SK-N-SH (cell line): ENCODE measurements around the gene FARSB. TPM values are rescaled to one million over a fixed set of nuclear protein-coding genes. Genes with fewer than 3 reads are reported as not detected.

ENCODE experiments used
- CTCF ChIA-PET: fragments of 300-600, 350-600 bp; formaldehyde crosslinking; extraction: SDS; loops from one replicate; lab custom pipeline; 2021; lab: Yijun Ruan, JAX
- POLR2A ChIA-PET: fragments of 350-600 bp; sonication (Branson Sonifier 250); formaldehyde crosslinking; extraction: SDS; loops from one replicate; lab custom pipeline; 2020; ENCODE audit warnings: antibody characterized with exemption, inconsistent platforms; lab: Yijun Ruan, JAX
- DNase-seq: peaks from one replicate; pipeline ENCODE4 v3.0.0; 2012
- H2AFZ ChIP-seq: fragments of 200-600 bp; sonication (generic); 2 replicates; pipeline ENCODE4 v1.8.1; 2016; ENCODE audit warnings: antibody characterized with exemption, mild to moderate bottlenecking, low read depth
- H3F3A ChIP-seq: fragments of 200-600 bp; sonication (generic); replicated peaks from 2 replicates; pipeline ENCODE3; 2016; ENCODE audit warnings: antibody characterized with exemption, mild to moderate bottlenecking; ENCODE audit not compliant: insufficient read depth
- H3K27ac ChIP-seq, 2 experiments: fragments of 200-500 bp in 1 of 2; fragments of 200-600 bp in 1 of 2; sonication (Bioruptor generic) in 1 of 2; sonication (generic), shearing (Covaris generic) in 1 of 2; 2 replicates each; pipeline versions ENCODE4 v1.5.1 to v1.6.1; 2014 to 2016; ENCODE audit warnings: low read depth in 2 of 2, inconsistent platforms in 1 of 2, low read length in 1 of 2, mild to moderate bottlenecking in 1 of 2, mixed read lengths in 1 of 2
- H3K27me3 ChIP-seq: fragments of 200-600 bp; sonication (generic), shearing (Covaris generic); 2 replicates; pipeline ENCODE4 v1.6.1; 2016; ENCODE audit warnings: mixed run types; ENCODE audit not compliant: insufficient read depth
- H3K36me3 ChIP-seq, 2 experiments: fragments of 200-500 bp in 1 of 2; fragments of 200-600 bp in 1 of 2; sonication (Bioruptor generic) in 1 of 2; sonication (generic) in 1 of 2; replicated peaks in 1 of 2; 2 replicates each; pipeline versions ENCODE3 to v1.5.1; 2014 to 2016; ENCODE audit warnings: low read length in 1 of 2, mild to moderate bottlenecking in 1 of 2; ENCODE audit not compliant: insufficient read depth in 2 of 2, control insufficient read depth in 1 of 2
- H3K4me1 ChIP-seq, 2 experiments: fragments of 200-500 bp in 1 of 2; fragments of 200-600 bp in 1 of 2; sonication (Bioruptor generic) in 1 of 2; sonication (generic), shearing (Covaris generic) in 1 of 2; 2 replicates each; pipeline versions ENCODE4 v1.5.1 to v1.6.1; 2014 to 2016; ENCODE audit warnings: low read depth in 1 of 2, low read length in 1 of 2, mixed run types in 1 of 2; ENCODE audit not compliant: insufficient read depth in 2 of 2, control insufficient read depth in 1 of 2
- H3K4me2 ChIP-seq: fragments of 200-600 bp; sonication (generic), shearing (Covaris generic); 2 replicates; pipeline ENCODE4 v1.6.1; 2017; ENCODE audit warnings: mixed run types
- H3K4me3 ChIP-seq, 2 experiments: fragments of 200-500 bp in 1 of 2; fragments of 200-600 bp in 1 of 2; sonication (Bioruptor generic) in 1 of 2; sonication (generic), shearing (Covaris generic) in 1 of 2; 2 replicates each; pipeline versions ENCODE4 v1.5.1 to v1.8.1; 2014 to 2016; ENCODE audit warnings: low read depth in 2 of 2, inconsistent platforms in 1 of 2, low read length in 1 of 2, mild to moderate bottlenecking in 1 of 2, mixed read lengths in 1 of 2, moderate library complexity in 1 of 2
- H3K79me2 ChIP-seq: fragments of 200-600 bp; sonication (generic); 2 replicates; pipeline ENCODE4 v1.8.1; 2017; ENCODE audit warnings: mild to moderate bottlenecking; ENCODE audit not compliant: insufficient read depth
- H3K9ac ChIP-seq: fragments of 200-600 bp; sonication (generic); 2 replicates; pipeline ENCODE4 v1.6.1; 2017; ENCODE audit warnings: mixed run types
- H3K9me2 ChIP-seq: fragments of 200-600 bp; sonication (generic); 2 replicates; pipeline ENCODE4 v1.6.1; 2017; ENCODE audit warnings: mixed run types
- H3K9me3 ChIP-seq: fragments of 200-600 bp; sonication (generic); 2 replicates; pipeline ENCODE4 v1.6.1; 2017; ENCODE audit warnings: mixed run types, mild to moderate bottlenecking, moderate library complexity
- H4K20me1 ChIP-seq: fragments of 200-600 bp; sonication (generic); 2 replicates; pipeline ENCODE4 v1.6.1; 2017; ENCODE audit warnings: mild to moderate bottlenecking, mixed run types; ENCODE audit not compliant: insufficient read depth
- CHD2 ChIP-seq: fragments of 150-350 bp; IDR thresholded peaks from 2 replicates; pipeline ENCODE4 v1.6.1; 2018; ENCODE audit warnings: low read length; ENCODE audit not compliant: partially characterized antibody
- CTCF ChIP-seq: fragments of 200-600 bp; sonication (generic); IDR thresholded peaks from 2 replicates; pipeline ENCODE4 v1.6.1; 2017; ENCODE audit warnings: antibody characterized with exemption, mild to moderate bottlenecking, moderate library complexity
- ELF1 ChIP-seq: IDR thresholded peaks from 2 replicates; pipeline ENCODE4 v1.4.0; 2012
- EP300 ChIP-seq, 2 experiments: IDR thresholded peaks; 2 replicates each; pipeline versions ENCODE4 v1.4.0 to v1.6.1; 2012; ENCODE audit warnings: borderline replicate concordance in 1 of 2, low read depth in 1 of 2, low read length in 1 of 2
- JUND ChIP-seq: IDR thresholded peaks from 2 replicates; pipeline ENCODE4 v1.4.0; 2012
- MXI1 ChIP-seq: IDR thresholded peaks from 2 replicates; pipeline ENCODE4 v1.6.1; 2012; ENCODE audit warnings: mild to moderate bottlenecking, low read depth, low read length, improper control_type of control experiment
- NFIC ChIP-seq: IDR thresholded peaks from 2 replicates; pipeline ENCODE4 v1.4.0; 2012; ENCODE audit warnings: borderline replicate concordance
- NRF1 ChIP-seq: IDR thresholded peaks from 2 replicates; pipeline ENCODE4 v1.6.1; 2012; ENCODE audit warnings: low read depth, mild to moderate bottlenecking, low read length
- PBX3 ChIP-seq: IDR thresholded peaks from 2 replicates; pipeline ENCODE4; 2012
- RCOR1 ChIP-seq: fragments of 150-350 bp; IDR thresholded peaks from 2 replicates; pipeline ENCODE4 v1.6.1; 2017; ENCODE audit warnings: antibody characterized with exemption, low read length
- RXRA ChIP-seq: IDR thresholded peaks from 2 replicates; pipeline ENCODE4 v1.4.0; 2012; ENCODE audit warnings: low read depth, mild to moderate bottlenecking, borderline replicate concordance
- SMC3 ChIP-seq: IDR thresholded peaks from 2 replicates; pipeline ENCODE4 v1.6.1; 2012; ENCODE audit warnings: low read depth, low read length, improper control_type of control experiment
- TEAD4 ChIP-seq: IDR thresholded peaks from 2 replicates; pipeline ENCODE4 v1.4.0; 2012; ENCODE audit warnings: mild to moderate bottlenecking, borderline replicate concordance; ENCODE audit not compliant: insufficient read depth
- USF2 ChIP-seq: fragments of 150-350 bp; IDR thresholded peaks from 2 replicates; pipeline ENCODE4 v1.6.1; 2017; ENCODE audit warnings: antibody characterized with exemption, low read length, low read depth, borderline replicate concordance
- WGBS: methylation state at CpG from one replicate; pipeline ENCODE4 v1.1.6; 2017; ENCODE audit warnings: low lambda C conversion rate; 5-methylcytosine and 5-hydroxymethylcytosine counted together
- polyA plus RNA-seq, 3 experiments: library from polyadenylated mRNA; depleted of rRNA; stranded (reverse); fragments of >200 nt; gene quantifications; 2 replicates each; pipeline ENCODE4 v1.2.3, GENCODE V29; 2012

Gene FARSB
- polyA plus RNA-seq, 1 of the 3 experiments (the other 2 are of a cell fraction) = 15.4 TPM

- Histone ChIP-seq H3K27me3 (no peaks in the 10 kb centered on the region; the same call in 1 of the 2 replicates), H3F3A (no peaks in the 10 kb centered on the region), H3K36me3 (no peaks in the 10 kb centered on the region), H2AFZ (no peak overlapping the region), H3K4me3 (no peak overlapping the region), H3K27ac (no peak overlapping the region), H3K79me2 (no peaks in the 10 kb centered on the region), H4K20me1 (no peaks in the 10 kb centered on the region), H3K9me3 (no peaks in the 10 kb centered on the region), H3K4me1 (no peaks in the 10 kb centered on the region), H3K9me2 (no peaks in the 10 kb centered on the region), H3K9ac (no peak overlapping the region), H3K4me2 (no peak overlapping the region)
- DNase-seq = no peak
- POLR2A ChIA-PET = no interaction called here
- WGBS = 7% methylated on average over 1 of the region's 1 CpG
- TF ChIP-seq CTCF = no peak
- TF ChIP-seq RCOR1 = no peak
- no peak for TF ChIP-seq SMC3
- TF ChIP-seq ELF1 = no peak
- TF ChIP-seq NFIC = no peak
- TF ChIP-seq CHD2 = no peak
- no peak for TF ChIP-seq PBX3
- CTCF ChIA-PET = interaction anchor here (0.7 to 1.2 kb wide), 3 partner anchors 10 to 227 kb away, joined by 3 to 4 read pairs (median 3); no protein-coding TSS in a partner anchor
Measured at GRCh38 chr2:222544661-222545060, 111.2 kb downstream of the FARSB start.

GRCh38 chr2:222538535-222538934, 117.4 kb downstream of the FARSB start:
- Histone ChIP-seq H2AFZ (no peak overlapping the region), H3F3A (no peaks in the 10 kb centered on the region), H3K4me1 (no peaks in the 10 kb centered on the region), H3K36me3 (no peaks in the 10 kb centered on the region), H3K4me3 (no peak overlapping the region), H3K9ac (no peak overlapping the region), H3K27ac (no peak overlapping the region), H3K79me2 (no peaks in the 10 kb centered on the region), H3K9me3 (no peaks in the 10 kb centered on the region), H3K9me2 (no peaks in the 10 kb centered on the region), H4K20me1 (no peaks in the 10 kb centered on the region), H3K4me2 (no peak overlapping the region), H3K27me3 (no peaks in the 10 kb centered on the region; the same call in 1 of the 2 replicates)
- ChIA-PET CTCF (no interaction called here), POLR2A (no interaction called here)
- WGBS = 25% methylated on average over 2 of the region's 3 CpGs
- TF ChIP-seq PBX3 (no peak), EP300 (IDR thresholded peaks at IDR 0.05; ENCODE audit: borderline replicate concordance in 1 of 2, low read depth in 1 of 2, low read length in 1 of 2) (no peak), USF2 (no peak), TEAD4 (no peak), JUND (no peak), MXI1 (no peak), NRF1 (no peak), CHD2 (no peak), RXRA (no peak)
- DNase-seq = no peak
